ENCODE data around the gene CHCHD6. TPM values are rescaled to one million over a fixed set of nuclear protein-coding genes. Genes with fewer than 3 reads are reported as not detected.

The CHCHD6 gene
- total RNA-seq, 1 donor from 2014 or later, result 28.7 TPM

GRCh38 chr3:126872701-126873342 lies 168.8 kb downstream of the CHCHD6 start:
- Histone ChIP-seq H3K36me3 (ENCODE audit: control insufficient read depth, insufficient read depth, low read length) (no peaks in the 10 kb centered on the region), H3K4me3 (ENCODE audit: low read depth, low read length) (no peak overlapping the region), H3K27me3 (ENCODE audit: control insufficient read depth, insufficient read depth, low read length) (no peaks in the 10 kb centered on the region)
- no peak for DNase-seq (ENCODE audit: low read depth)
- TF ChIP-seq, protein P1, sequence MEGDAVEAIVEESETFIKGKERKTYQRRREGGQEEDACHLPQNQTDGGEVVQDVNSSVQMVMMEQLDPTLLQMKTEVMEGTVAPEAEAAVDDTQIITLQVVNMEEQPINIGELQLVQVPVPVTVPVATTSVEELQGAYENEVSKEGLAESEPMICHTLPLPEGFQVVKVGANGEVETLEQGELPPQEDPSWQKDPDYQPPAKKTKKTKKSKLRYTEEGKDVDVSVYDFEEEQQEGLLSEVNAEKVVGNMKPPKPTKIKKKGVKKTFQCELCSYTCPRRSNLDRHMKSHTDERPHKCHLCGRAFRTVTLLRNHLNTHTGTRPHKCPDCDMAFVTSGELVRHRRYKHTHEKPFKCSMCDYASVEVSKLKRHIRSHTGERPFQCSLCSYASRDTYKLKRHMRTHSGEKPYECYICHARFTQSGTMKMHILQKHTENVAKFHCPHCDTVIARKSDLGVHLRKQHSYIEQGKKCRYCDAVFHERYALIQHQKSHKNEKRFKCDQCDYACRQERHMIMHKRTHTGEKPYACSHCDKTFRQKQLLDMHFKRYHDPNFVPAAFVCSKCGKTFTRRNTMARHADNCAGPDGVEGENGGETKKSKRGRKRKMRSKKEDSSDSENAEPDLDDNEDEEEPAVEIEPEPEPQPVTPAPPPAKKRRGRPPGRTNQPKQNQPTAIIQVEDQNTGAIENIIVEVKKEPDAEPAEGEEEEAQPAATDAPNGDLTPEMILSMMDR (IDR thresholded peaks at IDR 0.05; ENCODE audit: insufficient read depth, low read length, poor library complexity, severe bottlenecking), result no peak

- TF ChIP-seq, protein P1 (IDR thresholded peaks at IDR 0.05; ENCODE audit: insufficient read depth, low read length, poor library complexity, severe bottlenecking), result no peak
- no peak for DNase-seq (ENCODE audit: low read depth)
Measured at GRCh38 chr3:126873416-126873815, 169.4 kb downstream of the CHCHD6 start.

GRCh38 chr3:126878664-126879063 lies 174.6 kb downstream of the CHCHD6 start:
- TF ChIP-seq, protein P1 (IDR thresholded peaks at IDR 0.05; ENCODE audit: insufficient read depth, low read length, poor library complexity, severe bottlenecking), result no peak
- H3K4me3 ChIP-seq (ENCODE audit: low read depth, low read length), result no peak overlapping the region
- DNase-seq (ENCODE audit: low read depth), result no peak
- no peaks in the 10 kb centered on the region for H3K27me3 ChIP-seq (ENCODE audit: control insufficient read depth, insufficient read depth, low read length)
- no peaks in the 10 kb centered on the region for H3K36me3 ChIP-seq (ENCODE audit: control insufficient read depth, insufficient read depth, low read length)

More at GRCh38 chr3:126873416-126873815, 169.4 kb downstream of the CHCHD6 start:
- no peaks in the 10 kb centered on the region for H3K27me3 ChIP-seq (ENCODE audit: control insufficient read depth, insufficient read depth, low read length)
- no peak overlapping the region for H3K4me3 ChIP-seq (ENCODE audit: low read depth, low read length)
- no peaks in the 10 kb centered on the region for H3K36me3 ChIP-seq (ENCODE audit: control insufficient read depth, insufficient read depth, low read length)

DNA sequence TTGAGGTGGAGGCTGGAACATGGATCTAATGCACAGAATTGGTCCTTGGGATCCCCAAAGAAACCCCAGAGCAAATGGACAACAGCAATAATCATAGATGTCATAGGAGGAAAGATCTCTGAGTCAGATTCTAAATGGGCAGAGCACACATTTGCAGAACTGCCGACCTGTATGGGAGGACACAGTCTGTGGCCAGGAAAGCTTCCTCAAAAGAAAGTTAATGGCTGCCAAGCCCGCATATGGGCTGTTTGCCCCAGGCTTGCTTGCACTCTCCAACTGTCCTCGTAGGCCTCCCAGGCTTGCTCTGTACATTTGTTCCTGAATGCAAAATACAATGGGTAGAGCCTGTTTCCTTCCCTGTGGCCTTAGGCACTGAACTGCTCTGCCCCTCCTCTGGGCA lies 176.9 kb downstream of the CHCHD6 start:
- DNase-seq (ENCODE audit: low read depth), result no peak
- Histone ChIP-seq H3K36me3 (ENCODE audit: control insufficient read depth, insufficient read depth, low read length) (no peaks in the 10 kb centered on the region), H3K27me3 (ENCODE audit: control insufficient read depth, insufficient read depth, low read length) (no peaks in the 10 kb centered on the region), H3K4me3 (ENCODE audit: low read depth, low read length) (no peak overlapping the region)
- TF ChIP-seq, protein P1 (IDR thresholded peaks at IDR 0.05; ENCODE audit: insufficient read depth, low read length, poor library complexity, severe bottlenecking), result no peak

- Histone ChIP-seq H3K36me3 (ENCODE audit: control insufficient read depth, insufficient read depth, low read length) (no peaks in the 10 kb centered on the region), H3K4me3 (ENCODE audit: low read depth, low read length) (no peak overlapping the region), H3K27me3 (ENCODE audit: control insufficient read depth, insufficient read depth, low read length) (no peaks in the 10 kb centered on the region)
- TF ChIP-seq, protein P1 (IDR thresholded peaks at IDR 0.05; ENCODE audit: insufficient read depth, low read length, poor library complexity, severe bottlenecking), result no peak
- no peak for DNase-seq (ENCODE audit: low read depth)
Measured at GRCh38 chr3:126881861-126882260, 177.8 kb downstream of the CHCHD6 start.

- TF ChIP-seq, protein P1 (IDR thresholded peaks at IDR 0.05; ENCODE audit: insufficient read depth, low read length, poor library complexity, severe bottlenecking), result no peak
- Histone ChIP-seq H3K36me3 (ENCODE audit: control insufficient read depth, insufficient read depth, low read length) (no peaks in the 10 kb centered on the region), H3K4me3 (ENCODE audit: low read depth, low read length) (no peak overlapping the region), H3K27me3 (ENCODE audit: control insufficient read depth, insufficient read depth, low read length) (no peaks in the 10 kb centered on the region)
- no peak for DNase-seq (ENCODE audit: low read depth)
Measured at GRCh38 chr3:126883241-126883640, 179.2 kb downstream of the CHCHD6 start.
